A204.1 (cell line): Measurements from ENCODE around the gene CALD1.

ENCODE experiments used
- FAIRE-seq: peaks from 2 replicates; lab custom pipeline; 2012; peaks lifted over from hg19 to GRCh38; lab: Jason Lieb, UNC

Gene CALD1, protein sequence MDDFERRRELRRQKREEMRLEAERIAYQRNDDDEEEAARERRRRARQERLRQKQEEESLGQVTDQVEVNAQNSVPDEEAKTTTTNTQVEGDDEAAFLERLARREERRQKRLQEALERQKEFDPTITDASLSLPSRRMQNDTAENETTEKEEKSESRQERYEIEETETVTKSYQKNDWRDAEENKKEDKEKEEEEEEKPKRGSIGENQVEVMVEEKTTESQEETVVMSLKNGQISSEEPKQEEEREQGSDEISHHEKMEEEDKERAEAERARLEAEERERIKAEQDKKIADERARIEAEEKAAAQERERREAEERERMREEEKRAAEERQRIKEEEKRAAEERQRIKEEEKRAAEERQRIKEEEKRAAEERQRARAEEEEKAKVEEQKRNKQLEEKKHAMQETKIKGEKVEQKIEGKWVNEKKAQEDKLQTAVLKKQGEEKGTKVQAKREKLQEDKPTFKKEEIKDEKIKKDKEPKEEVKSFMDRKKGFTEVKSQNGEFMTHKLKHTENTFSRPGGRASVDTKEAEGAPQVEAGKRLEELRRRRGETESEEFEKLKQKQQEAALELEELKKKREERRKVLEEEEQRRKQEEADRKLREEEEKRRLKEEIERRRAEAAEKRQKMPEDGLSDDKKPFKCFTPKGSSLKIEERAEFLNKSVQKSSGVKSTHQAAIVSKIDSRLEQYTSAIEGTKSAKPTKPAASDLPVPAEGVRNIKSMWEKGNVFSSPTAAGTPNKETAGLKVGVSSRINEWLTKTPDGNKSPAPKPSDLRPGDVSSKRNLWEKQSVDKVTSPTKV

DNA sequence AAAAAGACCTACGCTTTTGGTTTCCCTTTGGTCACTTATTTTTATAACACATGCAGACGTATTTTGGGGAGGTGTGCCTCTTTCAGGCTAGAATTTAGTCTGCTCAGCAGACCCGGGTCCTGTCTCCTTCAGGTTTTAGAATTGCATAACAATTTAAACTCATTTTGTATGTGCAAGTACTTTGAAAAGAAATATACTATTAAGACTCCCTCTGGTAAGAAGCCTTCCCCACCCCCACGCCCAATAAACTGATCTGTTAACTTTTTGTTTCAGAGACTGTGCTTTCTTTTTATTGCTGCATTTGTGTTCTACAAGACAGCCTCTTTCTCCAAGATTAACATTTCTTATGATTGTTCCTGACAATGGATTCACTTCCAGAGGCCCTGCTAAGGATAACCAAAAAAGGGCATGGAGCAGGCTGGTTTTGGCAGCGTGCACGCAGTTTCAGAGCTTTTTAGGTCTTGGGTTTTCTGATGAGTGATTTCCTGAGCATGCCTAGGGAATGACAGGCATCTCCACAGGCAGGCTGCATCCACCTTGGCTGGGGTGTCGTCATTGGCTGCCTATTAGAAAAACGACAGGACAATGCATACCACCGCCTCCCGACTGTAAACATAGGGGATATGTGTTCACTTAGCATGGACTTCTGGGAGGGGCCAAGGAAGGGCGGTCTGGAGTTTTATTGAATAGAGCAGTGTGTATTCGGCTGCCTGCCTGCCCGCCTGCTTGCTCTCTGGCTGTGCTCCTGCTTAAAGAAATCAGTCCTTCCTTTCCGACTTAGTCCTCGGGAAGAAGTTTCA, at the start of gene CALD1:
CALD1 (plus strand) TSS at position 694 of the 800 bp plus-strand sequence. CDS start 88,100 bp downstream, outside the sequence.
- no peak for FAIRE-seq

DNA sequence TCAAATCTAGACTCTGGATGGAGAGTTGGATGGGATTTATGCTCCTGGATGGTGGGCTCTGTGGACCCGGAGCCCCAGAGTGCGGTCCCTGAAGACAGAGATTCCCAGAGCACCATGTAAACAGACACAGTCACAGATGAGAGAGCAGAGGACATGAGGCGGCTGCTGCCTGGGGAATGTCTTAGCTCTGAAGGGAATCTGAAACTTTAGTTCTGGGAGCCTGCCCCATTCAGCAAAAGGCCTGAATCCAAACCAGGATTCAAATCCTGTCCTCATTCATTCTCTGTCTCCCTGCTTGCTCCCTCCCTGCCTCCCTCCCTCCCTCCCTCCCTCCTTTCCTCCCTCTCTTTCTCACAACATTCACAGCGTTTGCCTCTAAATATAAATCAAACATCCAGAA, 49.5 kb upstream of the CALD1 start:
- no peak for FAIRE-seq

DNA sequence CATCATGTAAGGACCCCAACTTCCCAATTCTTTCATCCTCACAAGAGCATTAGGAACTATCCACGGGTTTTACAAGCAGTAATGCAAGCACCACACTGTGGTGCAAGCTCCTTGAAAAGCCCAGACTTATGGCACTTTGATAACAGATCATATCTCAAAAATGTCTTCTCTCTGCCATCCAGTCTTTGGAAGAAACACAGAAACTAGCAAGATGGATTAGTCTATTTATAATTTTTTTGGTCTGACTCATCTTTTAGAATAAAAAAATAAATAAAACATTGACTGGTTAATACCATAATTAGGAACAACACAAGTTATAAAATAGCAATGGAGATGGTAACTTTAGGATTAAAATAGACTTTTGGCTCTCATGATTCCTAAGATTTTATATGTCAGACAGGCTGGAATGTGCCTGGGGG, 49.0 kb upstream of the CALD1 start:
- no peak for FAIRE-seq

DNA sequence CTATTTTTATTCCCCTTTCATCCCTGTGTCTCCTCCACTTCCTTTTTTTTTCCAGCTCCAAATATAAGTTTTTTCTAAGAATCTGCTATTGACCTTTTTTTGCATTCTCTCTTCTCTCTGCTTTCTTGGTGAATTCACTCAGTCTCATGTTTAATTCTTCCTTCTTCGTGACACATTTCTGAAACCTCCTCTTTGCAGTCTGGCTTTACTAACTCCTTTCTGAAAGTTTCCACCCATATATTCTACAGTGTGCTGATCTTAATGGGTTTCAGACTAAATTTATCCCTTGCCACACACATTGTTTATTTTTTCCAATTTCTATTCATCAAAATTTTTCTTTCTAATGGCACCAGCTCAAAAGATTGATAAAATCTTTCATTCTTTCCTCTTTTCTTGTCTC, 47.8 kb upstream of the CALD1 start:
- FAIRE-seq, result no peak

DNA sequence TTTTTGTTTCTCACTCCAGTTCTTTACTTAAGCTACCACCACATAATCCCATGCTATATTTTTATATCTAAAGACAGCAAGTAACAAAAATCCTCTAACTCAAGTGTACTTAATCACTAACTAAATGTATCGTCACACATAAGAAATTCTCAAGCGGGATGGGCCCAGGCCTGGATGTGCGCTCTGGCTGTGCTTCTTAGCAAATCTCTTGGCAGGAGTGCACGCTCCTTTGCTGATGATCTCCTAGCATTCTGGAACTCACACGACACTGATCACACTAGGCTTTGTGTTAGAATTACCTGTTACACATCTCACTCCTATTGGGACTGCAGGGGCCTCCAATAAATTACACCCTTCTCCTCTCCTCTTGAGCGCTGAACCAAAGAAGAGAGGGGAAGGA, 46.7 kb upstream of the CALD1 start:
- FAIRE-seq, result no peak

DNA sequence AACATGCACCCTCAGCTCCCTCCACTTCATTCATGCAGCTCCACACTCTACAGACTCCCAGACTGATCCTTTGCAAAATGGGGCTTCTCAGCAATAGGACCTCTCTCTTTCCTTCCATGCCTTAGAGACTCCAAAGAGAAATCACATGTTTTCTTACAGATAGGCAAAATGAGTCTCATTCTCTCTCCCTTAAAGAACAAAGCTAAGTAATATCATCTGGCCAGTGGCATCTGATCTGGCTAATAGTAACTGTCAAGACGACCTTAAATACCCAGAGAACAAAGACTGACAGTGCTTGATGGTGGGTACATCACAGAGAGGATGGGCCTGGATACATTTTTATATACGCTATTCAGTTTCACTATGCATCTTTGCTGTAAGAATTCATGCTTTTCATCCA, 43.1 kb upstream of the CALD1 start:
- no peak for FAIRE-seq

DNA sequence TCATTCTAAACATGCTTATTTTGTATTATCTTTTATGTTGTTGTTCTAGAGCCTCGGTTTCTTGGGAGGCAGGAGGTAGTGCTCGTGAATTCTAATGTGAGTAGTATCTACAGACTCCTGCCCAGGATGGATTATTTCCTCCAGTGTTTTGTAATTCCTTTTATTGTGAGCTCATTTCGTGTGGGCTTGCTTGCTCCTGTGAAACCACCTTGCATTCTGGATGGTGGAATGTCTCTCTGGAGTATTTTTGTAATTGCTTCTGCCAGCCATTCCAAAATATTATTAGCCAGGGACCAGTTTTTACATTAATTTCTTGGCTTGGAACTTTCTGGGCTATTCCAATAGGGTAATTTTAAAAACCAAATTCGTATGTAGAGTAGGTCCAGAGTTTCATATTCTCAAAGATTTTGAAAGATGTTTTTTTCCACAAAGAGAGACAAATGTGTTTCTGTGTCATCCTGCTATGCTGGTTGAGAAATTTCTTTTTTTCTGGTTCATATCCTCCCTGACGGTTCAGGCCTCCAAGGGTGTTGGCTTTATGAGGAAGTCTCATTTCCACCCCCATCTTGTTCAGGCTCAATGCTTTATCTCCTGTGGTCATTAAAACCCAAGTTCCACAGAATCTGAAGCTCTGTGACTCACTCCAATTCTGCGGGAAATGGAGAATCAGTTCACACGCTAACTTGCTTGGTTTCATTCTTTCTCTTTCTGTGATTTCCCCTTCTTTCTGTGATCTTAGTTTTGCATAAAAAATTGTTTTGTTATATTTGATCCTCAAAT, 41.7 kb upstream of the CALD1 start:
- FAIRE-seq, result no peak

DNA sequence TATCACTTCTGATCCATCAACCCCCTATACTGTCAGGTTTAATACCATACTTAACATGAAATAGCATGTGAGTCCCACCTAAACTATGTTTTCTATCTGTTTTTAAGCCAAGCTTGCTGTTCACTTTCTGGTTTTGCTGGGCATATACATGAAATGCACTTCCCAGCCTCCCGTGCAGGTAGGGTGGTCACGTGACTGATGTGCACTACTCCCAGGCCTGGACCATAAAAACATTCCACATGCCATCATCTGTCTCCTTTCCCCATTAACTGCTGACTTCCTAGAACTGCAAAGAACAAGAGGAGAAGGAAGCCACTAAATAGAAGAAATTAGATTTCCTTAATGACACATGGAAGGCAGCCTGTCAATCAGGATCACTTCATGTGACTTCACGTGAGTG, 40.1 kb upstream of the CALD1 start:
- no peak for FAIRE-seq

DNA sequence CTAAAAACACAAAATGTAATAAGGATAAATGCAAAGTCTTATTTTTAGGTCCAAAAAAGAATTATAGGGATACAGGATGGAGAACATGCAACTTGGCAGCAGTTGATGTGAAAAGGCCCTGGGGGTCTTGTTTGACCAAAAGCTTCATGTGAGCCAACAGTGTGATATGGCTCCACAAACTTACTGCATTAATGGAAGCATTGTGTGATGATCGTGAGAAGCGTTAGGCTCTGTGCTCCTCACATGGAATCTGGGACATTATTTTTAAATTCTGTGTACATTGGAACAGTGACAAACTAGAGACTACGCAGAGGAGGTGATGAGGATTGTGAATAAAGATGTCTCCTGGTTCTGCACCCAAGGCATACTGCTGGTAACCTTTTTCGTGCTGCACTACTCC, 39.1 kb upstream of the CALD1 start:
- no peak for FAIRE-seq

DNA sequence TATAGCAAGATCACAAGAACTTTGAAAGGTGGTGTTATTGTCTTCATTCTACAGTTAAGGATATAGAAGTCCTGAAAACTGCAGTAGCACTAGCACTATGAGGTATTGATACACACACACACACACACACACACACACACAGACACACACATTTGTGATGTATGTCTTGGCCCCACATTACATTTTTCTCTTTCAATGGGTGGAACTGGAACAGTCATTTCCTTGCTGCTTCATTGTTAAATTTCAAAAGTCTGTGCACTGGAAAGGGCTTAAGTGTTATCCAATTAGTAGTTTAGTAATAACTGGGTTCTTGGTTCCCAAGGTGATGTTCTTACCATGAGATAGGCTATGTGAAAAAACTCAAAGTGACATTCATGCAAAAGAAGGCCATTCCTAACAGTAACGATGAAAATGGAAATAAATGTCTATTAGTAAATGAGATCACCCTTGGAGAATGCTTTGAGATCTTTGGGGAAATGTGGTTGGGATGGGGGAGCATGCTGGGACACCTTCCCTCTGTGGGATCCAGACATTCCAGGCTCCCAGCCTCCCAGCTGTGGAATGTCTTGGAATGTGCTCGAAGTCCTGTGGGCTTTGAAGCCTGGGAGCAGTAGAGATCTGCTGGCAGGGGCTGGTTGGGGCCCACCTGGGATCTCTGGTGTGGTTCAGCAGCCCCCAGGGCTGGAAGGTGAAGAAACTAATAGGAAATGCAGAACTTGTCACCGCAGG, 37.4 kb upstream of the CALD1 start:
- FAIRE-seq, result no peak

DNA sequence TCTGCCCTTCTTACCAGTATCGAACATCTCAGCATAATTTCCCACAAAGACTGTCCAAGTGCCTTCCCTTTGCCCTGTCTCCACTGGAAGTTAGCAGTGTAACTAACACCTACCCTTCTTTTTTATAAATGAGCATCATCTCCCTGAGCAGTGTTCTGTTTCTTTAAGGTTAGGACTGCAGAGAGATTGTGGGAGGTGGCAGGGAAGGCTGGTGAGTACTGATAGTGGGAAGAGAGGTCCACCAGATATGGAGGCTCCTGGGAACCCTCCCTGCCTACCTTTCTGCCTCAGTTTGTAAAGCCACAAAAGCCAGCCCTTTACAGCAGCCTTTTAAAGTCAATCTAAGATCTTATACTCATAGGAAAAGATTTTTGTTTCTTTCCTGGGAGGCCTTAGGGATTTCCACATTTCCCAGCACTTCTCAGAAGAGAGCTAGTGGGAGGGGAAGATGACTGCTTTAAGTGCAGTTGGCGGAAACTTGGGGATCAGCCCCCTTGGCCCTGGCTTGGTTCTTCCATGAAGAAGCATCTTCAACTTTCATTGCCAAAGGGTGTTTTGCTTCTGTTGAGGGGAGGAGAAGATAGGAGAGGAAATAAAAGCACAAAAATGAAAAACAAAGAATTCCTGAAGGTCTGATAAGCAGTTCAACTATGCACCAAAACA, 36.6 kb upstream of the CALD1 start:
- no peak for FAIRE-seq

DNA sequence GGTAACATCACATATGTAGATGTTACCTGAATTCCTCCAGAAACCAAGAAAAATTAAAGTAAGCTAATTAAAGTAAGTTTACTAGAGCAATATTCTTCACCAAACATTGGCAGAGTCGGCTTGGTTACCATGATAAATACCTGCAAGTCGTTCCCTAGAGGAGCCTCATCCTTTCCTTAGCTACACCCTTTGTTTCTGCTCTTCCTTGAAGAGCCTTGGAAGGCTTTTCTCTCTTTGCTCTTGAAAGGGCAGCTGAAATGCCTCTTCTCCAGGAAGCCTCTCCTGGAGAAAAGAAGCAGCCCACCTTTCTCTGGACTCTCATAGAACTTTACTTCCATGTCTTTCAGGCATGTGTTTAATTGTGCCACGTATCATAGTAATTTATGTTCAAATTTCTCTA, 34.9 kb upstream of the CALD1 start:
- no peak for FAIRE-seq

DNA sequence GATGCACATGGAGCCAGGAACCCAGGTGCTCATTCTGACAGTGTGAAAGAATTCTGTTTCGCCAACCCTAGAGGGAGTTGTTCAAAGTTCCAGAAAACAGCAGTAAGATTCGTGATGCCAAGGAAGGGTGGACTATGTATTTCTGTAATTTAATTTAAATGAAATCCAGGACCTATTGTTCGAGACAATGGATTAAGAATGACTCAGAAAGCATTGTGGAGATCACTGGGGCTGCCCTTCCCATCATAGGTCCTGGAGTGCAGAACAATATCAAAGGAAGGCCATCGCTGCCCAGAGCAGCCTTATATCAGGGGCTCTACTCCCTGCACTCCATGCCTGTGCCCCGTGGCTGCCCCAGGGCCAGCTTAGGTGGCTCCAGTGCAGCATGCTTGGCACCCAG, 32.1 kb upstream of the CALD1 start:
- FAIRE-seq, result no peak

DNA sequence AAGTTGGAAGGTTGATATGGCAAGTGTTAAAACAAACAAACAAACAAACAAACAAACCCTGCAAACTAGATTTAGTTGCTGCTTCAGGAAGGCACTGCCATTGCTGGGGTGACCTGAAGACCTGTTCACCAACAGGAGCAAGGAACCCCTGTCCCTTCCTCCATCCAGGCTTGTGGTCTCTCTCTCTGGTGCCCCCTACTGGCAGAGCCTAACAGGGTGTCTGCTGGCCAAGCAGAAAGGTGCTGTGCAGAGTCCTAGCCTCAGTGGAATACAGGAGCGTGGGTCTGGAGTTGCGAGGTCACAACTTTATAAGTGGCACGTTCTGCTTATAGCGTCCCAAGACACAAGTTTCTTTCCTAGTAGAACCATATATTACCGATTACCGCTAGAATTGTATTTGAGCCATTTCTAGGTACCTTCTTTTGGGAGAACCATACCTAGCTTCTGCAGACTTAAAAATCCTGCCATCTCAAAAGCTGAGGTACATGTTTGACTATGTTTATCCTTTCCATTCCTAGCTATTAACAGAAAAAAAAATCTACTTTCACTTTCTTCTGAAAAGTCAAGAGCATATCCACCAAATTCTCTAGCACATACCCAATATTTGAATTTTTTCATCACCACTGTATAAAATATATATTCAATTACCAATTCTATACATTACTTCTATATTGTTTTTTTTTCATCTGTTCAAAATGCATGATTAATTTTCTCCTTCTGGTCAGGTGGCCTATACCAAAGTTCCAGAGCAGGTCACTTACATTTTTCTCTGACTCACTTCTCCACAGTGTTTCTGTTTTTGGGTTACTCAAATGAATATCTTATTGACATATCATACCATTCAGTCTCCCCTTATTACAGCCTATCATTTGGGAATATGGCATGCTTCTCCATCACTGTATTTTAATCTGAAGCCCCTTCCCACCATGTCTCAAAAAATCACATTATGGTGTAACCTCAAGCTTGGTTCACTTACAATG, 29.1 kb upstream of the CALD1 start:
- no peak for FAIRE-seq

DNA sequence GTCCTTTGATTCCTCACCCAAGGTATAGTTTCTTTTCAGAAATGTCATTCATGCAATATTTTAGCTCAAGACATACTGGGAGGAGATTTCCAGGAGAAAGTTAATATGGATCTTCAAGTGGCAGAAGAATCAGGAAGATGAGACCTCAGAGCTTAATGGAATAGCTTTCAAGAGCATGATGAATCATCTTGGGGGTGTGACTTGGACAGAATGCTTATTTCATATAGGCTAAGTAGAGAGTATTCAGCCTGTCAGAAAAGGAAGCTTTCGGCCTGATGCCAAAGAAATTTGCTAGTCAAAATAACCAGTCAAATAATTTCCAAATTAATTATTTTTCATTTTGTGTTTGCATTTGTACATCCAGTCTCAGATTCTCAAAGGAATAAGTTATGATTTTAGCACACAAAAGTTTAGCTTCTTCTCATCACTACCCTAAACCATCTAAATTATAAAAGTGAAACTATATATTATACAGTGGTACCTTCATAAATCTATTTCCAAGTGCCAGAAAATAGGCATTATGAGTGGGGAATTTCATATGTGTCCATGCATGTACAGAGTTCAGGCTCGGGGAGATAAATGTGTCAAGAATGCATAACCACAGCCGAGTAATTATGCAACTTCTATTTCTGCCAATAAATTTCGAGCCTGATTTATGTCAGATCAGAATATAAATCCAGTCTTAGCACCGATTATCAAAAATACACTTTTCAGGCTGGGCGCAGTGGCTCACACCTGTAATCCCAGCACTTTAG, 27.3 kb upstream of the CALD1 start:
- FAIRE-seq, result no peak

DNA sequence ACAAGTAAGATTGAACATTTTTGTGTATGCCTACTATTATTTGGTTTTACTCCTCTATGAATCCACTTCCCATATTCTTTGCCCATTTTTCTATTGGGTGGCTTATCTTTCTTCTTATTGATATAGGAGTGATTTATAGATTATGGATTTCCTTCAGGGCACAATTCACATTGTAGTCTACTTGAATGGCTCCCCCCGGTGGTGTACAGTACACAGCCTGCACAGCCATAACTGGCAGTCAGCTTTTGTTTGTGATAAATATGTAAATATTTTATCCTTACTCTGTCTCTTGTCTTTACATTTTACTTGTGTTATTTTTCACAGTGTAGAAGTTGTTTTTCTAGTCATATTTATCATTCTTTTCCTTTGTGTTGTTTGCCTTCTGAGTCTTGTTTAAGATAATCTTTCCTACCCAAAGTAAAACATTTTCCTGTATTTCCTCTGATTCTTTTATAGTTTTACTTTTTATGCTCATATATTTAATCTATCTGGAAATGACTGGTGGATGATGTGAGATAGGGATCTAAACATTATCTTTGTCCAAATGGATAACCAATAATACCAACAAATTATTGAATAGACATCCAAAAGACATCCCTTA, 23.9 kb upstream of the CALD1 start:
- no peak for FAIRE-seq

DNA sequence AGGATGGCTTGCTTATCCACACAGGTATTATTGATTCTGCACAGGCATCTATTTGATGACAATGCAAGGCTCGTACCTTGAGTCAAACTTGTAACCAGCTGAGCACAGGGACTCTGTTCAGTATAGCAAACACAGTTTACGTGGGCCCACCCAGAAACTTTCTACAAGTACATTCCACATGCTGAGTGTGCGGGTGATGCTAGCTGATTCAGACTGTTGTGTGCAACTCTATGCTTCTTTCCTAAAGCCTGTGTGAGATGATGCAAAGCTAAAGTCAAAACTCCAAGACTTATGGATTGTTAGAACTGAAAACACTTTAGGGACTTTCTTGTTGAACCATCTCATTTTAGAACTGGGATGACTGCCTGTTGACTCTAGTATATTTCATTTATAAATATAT, 21.5 kb upstream of the CALD1 start:
- no peak for FAIRE-seq

DNA sequence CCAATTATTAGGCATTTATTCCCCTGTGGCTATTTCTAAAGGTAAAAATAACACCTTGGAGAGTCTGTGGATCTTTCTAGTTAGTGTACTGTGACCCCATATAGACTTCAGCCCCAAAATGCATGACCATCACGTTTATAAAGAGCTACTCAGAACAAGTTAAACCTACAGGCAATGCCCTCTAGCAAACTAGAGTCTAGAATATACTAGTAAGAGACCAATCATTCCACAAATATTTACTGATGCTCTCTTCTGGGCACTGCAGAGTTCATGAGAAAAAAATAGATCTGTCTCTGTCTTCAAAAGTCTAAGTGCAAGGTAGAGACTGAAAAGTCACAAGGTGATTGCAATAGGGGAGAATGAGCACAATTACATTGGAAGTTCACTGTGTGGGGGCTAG, 20.5 kb upstream of the CALD1 start:
- FAIRE-seq, result no peak
